Cardiac muscle cell (in vitro differentiated cells and primary cell): ENCODE measurements around the gene CHIA. TPM values are rescaled to one million over a fixed set of nuclear protein-coding genes. Genes with fewer than 3 reads are reported as not detected.

ENCODE experiments used
- DNase-seq, 2 donors: peaks; one replicate each; pipeline versions ENCODE4 v3.0.0 to v3.0.0-alpha.2; 2010 to 2017; ENCODE audit warnings: low read depth in 1 of 2, low spot score in 1 of 2
- H3K27ac ChIP-seq: fragments of 200-600 bp; sonication (generic); 2 replicates; pipeline ENCODE4 v1.5.1; 2016
- H3K27me3 ChIP-seq: fragments of 200-600 bp; sonication (generic); 2 replicates; pipeline ENCODE4 v1.6.0; 2016; ENCODE audit warnings: control low read depth
- H3K36me3 ChIP-seq: fragments of 200-600 bp; sonication (generic); 2 replicates; pipeline ENCODE4 v1.5.1; 2016; ENCODE audit warnings: control low read depth
- H3K4me1 ChIP-seq: fragments of 200-600 bp; sonication (generic); 2 replicates; pipeline ENCODE4 v1.8.1; 2017; ENCODE audit warnings: low read depth, mild to moderate bottlenecking, mixed run types
- H3K4me3 ChIP-seq: fragments of 200-600 bp; sonication (generic); 2 replicates; pipeline ENCODE4 v1.5.1; 2016; ENCODE audit warnings: mild to moderate bottlenecking
- H3K9me3 ChIP-seq: fragments of 200-600 bp; sonication (generic); 2 replicates; pipeline ENCODE4 v1.5.1; 2017; ENCODE audit warnings: low read depth, mild to moderate bottlenecking, control low read depth
- CTCF ChIP-seq: IDR thresholded peaks from 2 replicates; pipeline ENCODE4 v1.5.1; 2012; ENCODE audit warnings: low read depth, mild to moderate bottlenecking, low read length
- polyA plus RNA-seq: library from polyadenylated mRNA; unstranded; fragments of >200 nt; fragmentation: Nextera tagmentation; extraction: Ambion mirVana; gene quantifications from 2 replicates; pipeline ENCODE4 v1.2.1, GENCODE V29; 2016
- total RNA-seq: library from RNA; depleted of rRNA; stranded (reverse); fragments of >200 nt; gene quantifications from 2 replicates; pipeline ENCODE4 v1.2.3, GENCODE V29; 2016

Gene CHIA
- total RNA-seq (not detected in 2 replicates), polyA plus RNA-seq (not detected in 2 replicates)

GRCh38 chr1:111290630-111291029, at the start of gene CHIA:
Gene CHIA, plus strand, starts transcription at chr1:111290851. Its CDS starts 19,617 bp downstream, at chr1:111310468.
- H3K4me3 ChIP-seq, result no peak within 1 kb of the TSS
- no peaks in the 10 kb centered on the region for H3K36me3 ChIP-seq
- no peak within 1 kb of the TSS for H3K27ac ChIP-seq
- H3K4me1 ChIP-seq, result no peaks in the 10 kb centered on the region
- DNase-seq, result peak; percentile 4 to 27
- no peak for TF ChIP-seq CTCF
- H3K27me3 ChIP-seq, result no peaks in the 10 kb centered on the region
- H3K9me3 ChIP-seq, result no peaks in the 10 kb centered on the region

- Histone ChIP-seq H3K4me1 (no peaks in the 10 kb centered on the region), H3K27ac (no peak overlapping the region), H3K36me3 (no peaks in the 10 kb centered on the region), H3K27me3 (no peaks in the 10 kb centered on the region), H3K9me3 (no peaks in the 10 kb centered on the region), H3K4me3 (no peak overlapping the region)
- no peak for DNase-seq
- no peak for TF ChIP-seq CTCF
Observed at GRCh38 chr1:111241797-111242196, 48.9 kb upstream of the CHIA start.

- H3K9me3 ChIP-seq, result no peaks in the 10 kb centered on the region
- no peaks in the 10 kb centered on the region for H3K27me3 ChIP-seq
- TF ChIP-seq CTCF, result no peak
- H3K36me3 ChIP-seq, result no peaks in the 10 kb centered on the region
- no peaks in the 10 kb centered on the region for H3K4me1 ChIP-seq
- DNase-seq, result no peak
- no peak overlapping the region for H3K27ac ChIP-seq
- no peak overlapping the region for H3K4me3 ChIP-seq
Observed at GRCh38 chr1:111242805-111243523, 47.7 kb upstream of the CHIA start.

GRCh38 chr1:111247125-111247838, 43.4 kb upstream of the CHIA start:
- Histone ChIP-seq H3K9me3 (no peaks in the 10 kb centered on the region), H3K4me3 (no peak overlapping the region), H3K36me3 (no peaks in the 10 kb centered on the region), H3K27me3 (peaks cover 3% of the 10 kb centered on the region), H3K4me1 (peaks cover 8% of the 10 kb centered on the region), H3K27ac (no peak overlapping the region)
- no peak for DNase-seq
- no peak for TF ChIP-seq CTCF

DNA sequence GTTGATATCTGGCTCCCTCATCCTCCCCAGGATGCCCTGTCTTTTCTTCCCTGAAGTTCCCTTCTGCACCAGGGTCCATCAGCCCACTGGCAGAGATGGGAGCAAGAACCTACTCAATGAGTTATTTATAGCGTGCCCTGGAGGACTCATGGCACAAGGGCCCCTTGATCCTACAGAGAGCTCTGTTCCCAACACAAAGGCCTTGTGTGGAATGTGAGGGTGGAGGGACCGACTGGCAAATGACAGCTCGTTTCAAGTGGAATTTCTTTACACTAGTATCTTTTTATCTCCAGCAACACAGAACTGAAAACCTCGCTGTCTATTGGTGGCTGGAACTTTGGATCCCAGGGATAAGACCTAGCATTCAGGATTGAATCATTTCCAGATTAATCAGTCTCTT, 40.7 kb upstream of the CHIA start:
- Histone ChIP-seq H3K4me3 (no peak overlapping the region), H3K4me1 (peaks cover 8% of the 10 kb centered on the region), H3K27ac (no peak overlapping the region), H3K27me3 (peaks cover 19% of the 10 kb centered on the region), H3K9me3 (no peaks in the 10 kb centered on the region), H3K36me3 (no peaks in the 10 kb centered on the region)
- TF ChIP-seq CTCF, result no peak
- DNase-seq, result peak in 1 of 2 donors; percentile 61
